ENCODE data around the gene RNF103. TPM values are rescaled to one million over a fixed set of nuclear protein-coding genes. Genes with fewer than 3 reads are reported as not detected.
"Not testable (repeated sequence)": the region's sequence is repeated elsewhere in the genome, so short reads cannot be mapped to it uniquely, and the experiment has no call there.

The RNF103 gene, protein sequence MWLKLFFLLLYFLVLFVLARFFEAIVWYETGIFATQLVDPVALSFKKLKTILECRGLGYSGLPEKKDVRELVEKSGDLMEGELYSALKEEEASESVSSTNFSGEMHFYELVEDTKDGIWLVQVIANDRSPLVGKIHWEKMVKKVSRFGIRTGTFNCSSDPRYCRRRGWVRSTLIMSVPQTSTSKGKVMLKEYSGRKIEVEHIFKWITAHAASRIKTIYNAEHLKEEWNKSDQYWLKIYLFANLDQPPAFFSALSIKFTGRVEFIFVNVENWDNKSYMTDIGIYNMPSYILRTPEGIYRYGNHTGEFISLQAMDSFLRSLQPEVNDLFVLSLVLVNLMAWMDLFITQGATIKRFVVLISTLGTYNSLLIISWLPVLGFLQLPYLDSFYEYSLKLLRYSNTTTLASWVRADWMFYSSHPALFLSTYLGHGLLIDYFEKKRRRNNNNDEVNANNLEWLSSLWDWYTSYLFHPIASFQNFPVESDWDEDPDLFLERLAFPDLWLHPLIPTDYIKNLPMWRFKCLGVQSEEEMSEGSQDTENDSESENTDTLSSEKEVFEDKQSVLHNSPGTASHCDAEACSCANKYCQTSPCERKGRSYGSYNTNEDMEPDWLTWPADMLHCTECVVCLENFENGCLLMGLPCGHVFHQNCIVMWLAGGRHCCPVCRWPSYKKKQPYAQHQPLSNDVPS
- 10 to 100 TPM; 31.3 to 46.6 (median 34.5) TPM for total RNA-seq

- 0 to 1% methylated on average over 17 to 75 of the region's 77 CpGs for WGBS, 2 donors
- TF ChIP-seq CTCF (IDR thresholded peaks at IDR 0.05) (no peak), POLR2A (IDR thresholded peaks at IDR 0.05) (peak in 1 of 2 donors; percentile 90)
- peak; percentile 94 to 99 for DNase-seq (ENCODE audit: low spot score in 2 of 2)
- H3K4me3 ChIP-seq (ENCODE audit: low read depth, poor library complexity, severe bottlenecking): peak within 1 kb of the TSS; percentile 66
- intact Hi-C loops (cut with DNase I; ENCODE audit: low total_unique reads): no loop called here
Observed at GRCh38 chr2:86623494-86624266, at the start of gene RNF103. RNF103 (minus strand) TSS chr2:86623865; CDS start chr2:86622886, 979 bp downstream.

GRCh38 chr2:86673011-86673410 lies 49.3 kb upstream of the RNF103 start:
- intact Hi-C loops (cut with DNase I; ENCODE audit: low total_unique reads): no loop called here

DNA sequence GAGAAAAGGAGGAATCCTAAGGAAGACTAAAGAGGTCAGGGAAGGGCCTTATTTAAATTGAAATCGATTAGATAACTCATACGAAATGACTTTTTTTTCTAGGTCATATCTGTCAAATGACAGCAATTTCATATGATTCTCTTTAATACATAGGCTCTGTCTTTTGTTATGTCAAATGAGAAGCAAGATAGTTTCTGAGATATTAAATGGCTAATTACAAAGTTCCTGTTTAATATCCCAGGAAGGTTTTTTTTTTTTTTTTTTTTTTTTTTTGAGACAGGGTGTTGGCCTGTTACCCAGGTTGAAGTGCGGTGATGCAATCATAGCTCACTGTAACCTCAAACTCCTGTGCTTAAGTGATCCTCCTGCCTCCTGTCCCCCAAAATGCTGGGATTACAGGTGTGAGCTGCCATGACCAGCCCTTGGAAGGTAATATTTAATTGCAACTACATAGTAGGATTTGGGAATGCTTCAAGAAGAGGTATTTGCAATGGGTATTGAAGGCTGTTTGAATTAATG lies 48.4 kb upstream of the RNF103 start:
- 73 to 79% methylated on average over 3 of the region's 3 CpGs for WGBS, 2 donors

More at GRCh38 chr2:86673011-86673410, 49.3 kb upstream of the RNF103 start:
- TF ChIP-seq CTCF (IDR thresholded peaks at IDR 0.05) (no peak), POLR2A (IDR thresholded peaks at IDR 0.05) (no peak)
- no peak for DNase-seq (ENCODE audit: low spot score in 2 of 2)
- H3K4me3 ChIP-seq (ENCODE audit: low read depth, poor library complexity, severe bottlenecking): no peak overlapping the region
- WGBS, 2 donors: 100% methylated on average over 1 of the region's 1 CpG

GRCh38 chr2:86671337-86671981 lies 47.8 kb upstream of the RNF103 start:
- 48 to 52% methylated on average over 5 of the region's 5 CpGs for WGBS, 2 donors
- intact Hi-C loops (cut with DNase I; ENCODE audit: low total_unique reads): no loop called here
- TF ChIP-seq CTCF (IDR thresholded peaks at IDR 0.05): no peak
- no peak for TF ChIP-seq POLR2A (IDR thresholded peaks at IDR 0.05)

More for the DNA sequence above, 48.4 kb upstream of the RNF103 start:
- no peak for DNase-seq (ENCODE audit: low spot score in 2 of 2)
- no peak overlapping the region for H3K4me3 ChIP-seq (ENCODE audit: low read depth, poor library complexity, severe bottlenecking)
- intact Hi-C loops (cut with DNase I; ENCODE audit: low total_unique reads): no loop called here
- TF ChIP-seq CTCF (IDR thresholded peaks at IDR 0.05) (no peak), POLR2A (IDR thresholded peaks at IDR 0.05) (no peak)

GRCh38 chr2:86669323-86669722 lies 45.7 kb upstream of the RNF103 start:
- DNase-seq (ENCODE audit: low spot score in 2 of 2); H3K4me3 ChIP-seq (ENCODE audit: low read depth, poor library complexity, severe bottlenecking); intact Hi-C loops (cut with DNase I; ENCODE audit: low total_unique reads): not testable (repeated sequence)
- WGBS, 2 donors: 69 to 83% methylated on average over 5 of the region's 5 CpGs

More at GRCh38 chr2:86671337-86671981, 47.8 kb upstream of the RNF103 start:
- H3K4me3 ChIP-seq (ENCODE audit: low read depth, poor library complexity, severe bottlenecking): no peak overlapping the region
- DNase-seq (ENCODE audit: low spot score in 2 of 2): no peak
